Epithelial cell of prostate (primary cell): ENCODE measurements around the gene PHLDB1.

Experiments used
- DNase-seq: peaks from one replicate; pipeline ENCODE4 v3.0.0-alpha.2; 2011; ENCODE audit warnings: low read depth, low spot score
- H3K27ac ChIP-seq: fragments of 450-650 bp; 2 replicates; pipeline ENCODE4 v1.5.1; 2017; ENCODE audit warnings: mild to moderate bottlenecking

PHLDB1 gene

GRCh38 chr11:118621071-118621783 lies 13.8 kb downstream of the PHLDB1 start:
- DNase-seq = no peak
- H3K27ac ChIP-seq = peak overlapping the region; percentile 80

- no peak for DNase-seq
- H3K27ac ChIP-seq = peak overlapping the region; percentile 80
Observed at GRCh38 chr11:118621784-118622375, 14.5 kb downstream of the PHLDB1 start.

DNA sequence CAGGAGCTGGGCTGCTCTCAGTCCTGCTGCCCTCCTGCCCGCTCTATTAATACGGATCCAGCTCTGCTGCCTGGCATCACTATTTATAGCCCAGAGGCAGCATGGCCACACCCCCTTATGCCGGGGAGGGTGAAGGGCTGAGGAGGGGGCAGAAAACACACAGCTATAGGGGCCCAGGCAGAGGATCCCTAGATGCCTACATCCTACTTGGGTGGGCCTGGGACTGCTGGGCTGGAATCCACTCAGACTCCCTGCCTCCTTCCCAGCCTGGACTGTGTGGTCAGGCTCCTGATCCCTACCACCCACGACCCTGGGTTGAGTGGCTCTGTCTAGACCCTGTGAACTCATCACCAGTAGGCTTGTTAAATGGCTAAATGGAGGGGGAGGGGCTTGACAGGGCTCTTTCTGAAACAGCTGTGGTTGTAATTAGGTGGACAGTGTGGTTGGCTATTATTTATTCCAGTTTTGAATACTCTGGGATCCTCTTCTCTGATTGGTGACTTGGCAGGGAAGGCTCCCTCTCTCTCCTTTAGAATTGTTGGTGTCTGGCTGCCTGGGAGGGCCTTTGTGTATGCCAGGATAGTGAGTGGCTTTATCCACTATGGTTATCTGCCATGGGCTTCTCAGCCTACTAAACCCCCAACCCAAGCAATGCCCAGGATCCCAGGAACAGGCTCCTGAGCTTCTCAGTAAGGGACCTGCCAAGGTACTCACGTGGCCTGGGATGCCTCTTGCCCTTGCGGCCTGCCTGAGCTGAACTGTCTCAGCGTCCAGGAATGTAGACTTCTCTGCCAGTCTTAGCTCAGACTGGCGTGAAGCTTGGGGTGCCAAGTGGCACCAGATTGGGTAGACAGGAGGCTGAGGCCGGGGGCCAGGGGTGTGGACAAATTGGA lies 15.2 kb downstream of the PHLDB1 start:
- peak overlapping the region; percentile 80 for H3K27ac ChIP-seq
- DNase-seq = peak; percentile 82

- DNase-seq = peak; percentile 79
- peak overlapping the region; percentile 80 for H3K27ac ChIP-seq
Observed at GRCh38 chr11:118623269-118623655, 15.8 kb downstream of the PHLDB1 start.

DNA sequence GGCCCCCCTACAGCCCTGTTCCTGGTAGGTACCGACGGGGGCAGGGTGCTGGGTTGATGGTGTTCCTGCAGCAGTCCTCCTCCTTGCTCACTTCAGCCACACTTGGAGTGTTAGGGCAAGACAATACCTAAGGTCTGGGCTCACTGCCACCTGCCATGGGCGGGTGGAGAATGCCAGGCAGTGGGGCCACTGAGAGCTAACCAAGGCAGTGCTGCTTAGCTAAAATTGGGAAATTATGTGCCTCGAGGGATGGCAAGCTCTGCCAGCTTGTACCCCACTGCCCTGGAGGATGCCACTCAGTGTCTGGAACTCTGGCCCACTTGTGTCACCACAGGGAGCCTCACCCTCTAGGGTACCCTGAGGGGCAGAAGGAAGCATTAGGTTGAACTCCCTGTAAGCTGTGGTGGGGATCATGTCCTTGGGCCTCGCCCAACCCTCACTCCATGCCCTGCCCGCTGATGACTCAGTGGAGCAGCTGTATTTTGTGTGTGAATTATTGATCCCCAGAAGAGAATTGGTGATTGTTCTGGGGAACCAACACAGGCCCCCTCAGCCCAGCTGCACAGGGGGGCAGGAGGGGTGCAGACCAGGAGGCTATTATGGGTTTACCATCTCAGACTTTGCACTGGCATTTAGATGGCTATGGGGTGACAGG lies 17.7 kb downstream of the PHLDB1 start:
- DNase-seq = no peak
- H3K27ac ChIP-seq = no peak overlapping the region

DNA sequence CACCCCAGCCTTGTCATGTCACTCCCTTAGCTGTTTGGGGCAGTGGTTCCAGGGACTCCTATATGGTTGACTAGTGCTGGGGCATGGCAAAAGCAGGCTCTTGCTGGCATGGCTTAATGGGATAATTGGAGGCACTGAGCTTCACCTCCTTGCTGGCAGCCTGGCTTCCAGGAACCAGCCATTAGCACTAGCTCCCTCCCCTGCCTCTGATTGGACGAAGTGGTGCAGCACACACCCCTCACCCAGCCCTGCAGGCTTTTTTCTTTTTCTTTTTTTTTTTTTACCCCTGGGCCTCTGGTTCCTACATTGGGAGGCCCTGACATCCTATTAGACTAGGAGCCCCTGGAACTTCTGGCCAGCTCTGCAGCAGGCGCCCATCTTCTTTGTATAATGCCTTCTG lies 18.6 kb downstream of the PHLDB1 start:
- H3K27ac ChIP-seq = no peak overlapping the region
- no peak for DNase-seq

DNA sequence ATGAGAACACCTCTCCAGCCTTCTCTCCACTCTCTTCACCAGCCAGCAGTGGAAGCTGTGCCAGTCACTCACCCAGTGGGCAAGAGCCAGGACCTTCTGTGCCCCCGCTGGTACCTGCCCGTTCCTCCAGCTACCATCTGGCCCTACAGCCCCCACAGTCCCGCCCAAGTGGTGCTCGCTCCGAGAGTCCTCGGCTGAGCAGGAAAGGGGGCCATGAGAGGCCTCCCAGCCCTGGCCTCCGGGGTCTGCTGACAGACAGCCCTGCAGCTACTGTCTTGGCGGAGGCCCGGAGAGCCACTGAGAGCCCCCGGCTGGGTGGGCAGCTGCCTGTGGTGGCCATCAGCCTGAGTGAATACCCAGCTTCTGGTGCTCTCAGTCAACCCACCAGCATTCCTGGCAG lies 20.2 kb downstream of the PHLDB1 start:
- no peak overlapping the region for H3K27ac ChIP-seq
- no peak for DNase-seq

GRCh38 chr11:118628031-118628430 lies 20.6 kb downstream of the PHLDB1 start:
- H3K27ac ChIP-seq = no peak overlapping the region
- no peak for DNase-seq

GRCh38 chr11:118628432-118628831 lies 21.0 kb downstream of the PHLDB1 start:
- no peak overlapping the region for H3K27ac ChIP-seq
- no peak for DNase-seq

DNA sequence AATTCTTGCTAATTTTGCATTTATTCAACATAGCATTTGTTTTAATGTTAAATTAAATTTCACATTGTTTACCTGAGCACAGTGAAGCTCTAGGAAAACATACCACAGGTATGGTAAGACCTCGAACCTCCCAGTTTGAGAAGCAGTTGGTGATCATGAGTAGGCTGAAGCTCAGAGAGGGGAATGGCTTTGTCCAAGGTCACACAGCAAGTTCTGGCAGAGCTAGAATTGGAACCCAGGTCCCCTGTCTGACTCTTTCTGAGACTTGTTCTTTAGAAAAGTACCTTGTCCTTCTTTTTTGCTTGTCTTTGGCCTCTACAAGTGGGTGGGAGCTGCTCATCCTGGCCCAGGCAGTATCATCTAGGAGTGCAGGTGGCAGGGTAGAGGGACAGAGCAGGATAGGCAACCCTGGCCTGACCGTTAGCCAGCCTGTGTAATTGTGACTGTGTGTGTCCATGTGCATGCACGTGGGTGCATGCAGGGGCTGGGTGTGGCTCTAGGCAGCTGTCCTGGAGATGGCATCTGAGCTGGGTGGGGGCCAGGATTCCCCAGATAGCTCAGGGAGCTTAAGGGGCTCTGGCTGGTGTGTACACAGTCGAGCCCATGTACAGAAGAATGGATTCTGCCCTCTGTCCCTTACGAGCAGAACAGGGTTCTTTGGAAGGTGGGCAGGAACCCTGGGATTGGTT lies 21.6 kb downstream of the PHLDB1 start:
- no peak overlapping the region for H3K27ac ChIP-seq
- no peak for DNase-seq

DNA sequence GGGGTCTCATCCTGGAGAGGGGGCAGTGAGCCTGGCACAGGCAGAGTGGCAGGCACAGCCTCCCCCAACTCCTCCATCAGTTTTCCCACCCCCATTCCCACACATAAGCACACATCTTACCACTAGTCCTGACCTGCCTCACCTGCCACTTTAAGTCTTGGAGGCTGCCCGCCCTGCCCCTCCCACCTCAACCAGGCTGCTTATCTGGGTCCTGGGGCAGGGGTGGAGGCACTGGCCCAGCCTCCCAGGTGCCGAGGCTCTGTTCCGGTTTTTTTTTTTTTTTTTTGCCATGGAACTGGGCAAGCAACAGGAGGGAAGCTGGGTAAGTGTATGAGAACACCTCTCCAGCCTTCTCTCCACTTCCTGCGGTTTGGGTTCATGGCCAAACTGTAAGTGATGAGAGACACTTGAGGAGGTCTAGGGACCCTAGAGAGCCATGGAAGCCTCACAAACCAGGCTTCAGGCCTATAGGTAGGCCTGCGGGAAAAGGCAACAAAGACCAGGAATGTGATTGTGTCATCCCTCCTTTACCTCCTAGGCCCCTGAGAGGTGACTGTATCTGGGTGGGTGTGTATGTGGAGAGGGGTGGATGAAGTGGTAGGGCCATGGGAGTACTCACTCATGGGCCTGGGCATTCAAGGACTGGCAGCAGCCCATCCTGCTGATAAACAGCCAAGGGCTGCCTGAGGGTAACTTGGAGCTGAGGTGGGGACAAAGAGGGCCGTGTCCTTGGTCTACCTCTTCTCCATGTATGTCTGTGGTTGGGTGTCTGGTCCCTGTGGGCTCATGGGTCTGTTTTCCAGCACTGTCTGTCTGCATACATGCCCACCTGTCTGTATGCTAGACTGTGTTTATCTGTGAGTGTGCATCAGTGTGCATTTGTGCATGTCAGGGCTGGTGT lies 22.6 kb downstream of the PHLDB1 start:
- DNase-seq = no peak
- no peak overlapping the region for H3K27ac ChIP-seq

- DNase-seq = no peak
- H3K27ac ChIP-seq = no peak overlapping the region
Observed at GRCh38 chr11:118631142-118631909, 23.9 kb downstream of the PHLDB1 start.

- H3K27ac ChIP-seq = no peak overlapping the region
- no peak for DNase-seq
Observed at GRCh38 chr11:118632577-118633318, 25.3 kb downstream of the PHLDB1 start.

DNA sequence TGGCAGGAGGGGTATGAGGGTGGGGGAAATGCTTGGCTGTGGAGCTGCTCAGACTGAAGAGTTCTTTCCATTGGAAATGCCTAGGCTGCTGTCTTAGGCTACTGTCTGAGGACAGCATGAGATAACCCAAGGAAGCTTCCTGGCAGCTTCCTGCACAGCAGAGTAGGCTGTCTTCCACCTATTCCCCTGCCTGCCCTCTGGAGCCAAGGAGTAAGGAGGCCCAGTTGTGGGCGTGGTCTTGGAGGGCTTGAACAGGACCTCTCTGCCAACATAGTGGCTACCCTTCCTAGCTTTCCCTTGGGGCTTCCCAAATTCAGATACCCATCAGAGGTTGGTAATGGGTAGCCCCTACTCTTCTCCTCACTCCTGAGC lies 25.9 kb downstream of the PHLDB1 start:
- no peak overlapping the region for H3K27ac ChIP-seq
- DNase-seq = no peak

GRCh38 chr11:118633979-118634378 lies 26.6 kb downstream of the PHLDB1 start:
- H3K27ac ChIP-seq = no peak overlapping the region
- no peak for DNase-seq

DNA sequence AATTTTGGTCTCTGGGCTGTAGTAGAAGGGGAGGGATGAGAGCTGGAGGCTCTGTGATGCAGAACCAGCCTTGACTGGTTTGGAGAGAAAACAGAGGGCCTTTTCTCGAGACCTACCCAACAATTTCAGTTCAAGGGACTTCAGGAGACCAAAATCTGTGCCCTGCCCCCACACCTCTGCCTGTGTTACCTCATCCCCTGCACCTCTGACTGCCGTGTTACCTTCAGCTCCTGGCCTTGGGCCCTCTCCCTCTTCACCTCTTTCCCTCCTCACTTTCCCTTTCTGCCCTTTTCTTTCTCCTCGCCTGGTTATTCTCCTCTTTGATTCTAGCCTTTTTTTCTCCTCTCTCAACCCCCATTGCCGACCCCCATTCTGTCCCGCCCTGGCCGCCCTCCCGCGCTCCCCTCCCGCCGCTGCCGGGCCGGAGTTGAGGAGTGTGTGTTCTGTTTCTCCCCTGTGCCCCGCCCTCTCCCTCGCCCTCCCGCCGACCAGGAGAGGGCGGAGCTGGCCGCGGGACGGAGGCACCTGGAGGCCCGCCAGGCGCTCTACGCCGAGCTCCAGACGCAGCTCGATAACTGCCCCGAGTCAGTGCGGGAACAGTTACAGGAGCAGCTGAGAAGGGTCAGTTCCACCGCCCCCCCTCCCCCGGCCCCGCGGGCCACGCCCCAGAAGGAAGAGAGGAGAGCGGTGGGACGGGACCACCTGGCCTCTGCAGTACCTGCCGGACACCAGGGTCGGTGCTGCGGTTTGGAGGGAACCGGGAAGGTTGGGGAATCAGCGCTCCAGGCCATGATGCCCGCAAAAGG lies 27.2 kb downstream of the PHLDB1 start:
- H3K27ac ChIP-seq = no peak overlapping the region
- no peak for DNase-seq

DNA sequence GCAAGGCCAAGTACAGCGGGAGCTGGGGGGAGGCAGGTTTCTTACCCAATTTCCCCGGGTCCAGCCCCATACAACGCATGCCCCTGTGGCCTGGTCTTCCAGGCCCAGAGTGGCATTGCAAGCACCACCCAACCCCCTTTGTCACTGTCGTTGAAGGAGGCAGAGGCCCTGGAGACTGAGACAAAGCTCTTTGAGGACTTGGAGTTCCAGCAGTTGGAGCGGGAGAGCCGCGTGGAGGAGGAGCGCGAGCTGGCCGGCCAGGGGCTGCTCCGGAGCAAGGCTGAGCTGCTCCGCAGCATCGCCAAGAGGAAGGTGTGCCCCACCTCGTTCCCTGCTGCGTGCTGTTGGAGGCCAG lies 27.8 kb downstream of the PHLDB1 start:
- no peak for DNase-seq
- no peak overlapping the region for H3K27ac ChIP-seq
